RWPE2 (cell line): ENCODE results near the gene SSRP1.

ENCODE experiments used
- ATAC-seq: fragments of 200-7000 bp; cut with Tn5 transposase; 3 replicates; pipeline ENCODE4 v1.9.1; 2021; ENCODE audit warnings: low read depth
- DNase-seq: peaks from one replicate; pipeline ENCODE4 v3.0.0-alpha.2; 2020; ENCODE audit warnings: low spot score
- H3K27ac ChIP-seq: fragments of 450-650 bp; 2 replicates; pipeline ENCODE4 v1.5.1; 2017; ENCODE audit warnings: mild to moderate bottlenecking; ENCODE audit not compliant: poor library complexity, severe bottlenecking
- H3K27me3 ChIP-seq: fragments of 250-450 bp; sonication (Bioruptor Pico); 2 replicates; pipeline ENCODE4 v1.5.1; 2021; ENCODE audit warnings: mild to moderate bottlenecking, moderate library complexity; ENCODE audit not compliant: insufficient read depth, poor library complexity, severe bottlenecking
- H3K36me3 ChIP-seq: fragments of 250-450 bp; sonication (Bioruptor Pico); 2 replicates; pipeline ENCODE4 v1.5.1; 2020; ENCODE audit warnings: low read depth, mild to moderate bottlenecking, moderate library complexity
- H3K4me1 ChIP-seq: fragments of 250-450 bp; sonication (Bioruptor Pico); 2 replicates; pipeline ENCODE4 v1.5.1; 2021; ENCODE audit warnings: mild to moderate bottlenecking, moderate library complexity; ENCODE audit not compliant: insufficient read depth, poor library complexity, severe bottlenecking
- H3K4me3 ChIP-seq: fragments of 250-450 bp; sonication (Bioruptor Pico); 2 replicates; pipeline ENCODE4 v1.5.1; 2021; ENCODE audit warnings: mild to moderate bottlenecking, moderate library complexity; ENCODE audit not compliant: severe bottlenecking
- H3K9me3 ChIP-seq: fragments of 250-450 bp; sonication (Bioruptor Pico); 2 replicates; pipeline ENCODE4 v1.5.1; 2021; ENCODE audit warnings: mild to moderate bottlenecking, moderate library complexity; ENCODE audit not compliant: severe bottlenecking
- CTCF ChIP-seq: fragments of 450-650 bp; IDR thresholded peaks from one replicate; pipeline ENCODE4 v1.5.1; 2017; ENCODE audit warnings: mild to moderate bottlenecking, moderate library complexity; ENCODE audit not compliant: poor library complexity, severe bottlenecking

The SSRP1 gene

GRCh38 chr11:57357310-57357709 lies 21.6 kb upstream of the SSRP1 start:
- DNase-seq (no peak), ATAC-seq (no peak)
- Histone ChIP-seq H3K4me1 (no peaks in the 10 kb centered on the region), H3K9me3 (no peaks in the 10 kb centered on the region), H3K36me3 (no peaks in the 10 kb centered on the region), H3K27me3 (no peaks in the 10 kb centered on the region), H3K4me3 (no peak overlapping the region), H3K27ac (no peak overlapping the region)
- no peak for TF ChIP-seq CTCF

- ATAC-seq (no peak), DNase-seq (no peak)
- TF ChIP-seq CTCF, result no peak
- Histone ChIP-seq H3K27ac (no peak overlapping the region), H3K9me3 (no peaks in the 10 kb centered on the region), H3K27me3 (no peaks in the 10 kb centered on the region), H3K36me3 (no peaks in the 10 kb centered on the region), H3K4me3 (no peak overlapping the region), H3K4me1 (no peaks in the 10 kb centered on the region)
Measured at GRCh38 chr11:57356268-57356667, 20.6 kb upstream of the SSRP1 start.

GRCh38 chr11:57354699-57355098 lies 19.0 kb upstream of the SSRP1 start:
- H3K27me3 ChIP-seq, result no peaks in the 10 kb centered on the region
- H3K36me3 ChIP-seq, result no peaks in the 10 kb centered on the region
- H3K4me3 ChIP-seq, result no peak overlapping the region
- no peaks in the 10 kb centered on the region for H3K4me1 ChIP-seq
- H3K9me3 ChIP-seq, result no peaks in the 10 kb centered on the region
- ATAC-seq (no peak), DNase-seq (no peak)
- no peak for TF ChIP-seq CTCF
- no peak overlapping the region for H3K27ac ChIP-seq

- Histone ChIP-seq H3K36me3 (no peaks in the 10 kb centered on the region), H3K27me3 (no peaks in the 10 kb centered on the region), H3K9me3 (no peaks in the 10 kb centered on the region), H3K4me3 (no peak overlapping the region), H3K27ac (no peak overlapping the region), H3K4me1 (no peaks in the 10 kb centered on the region)
- TF ChIP-seq CTCF, result no peak
- no peak for DNase-seq
- ATAC-seq, result no peak
Measured at GRCh38 chr11:57353852-57354251, 18.2 kb upstream of the SSRP1 start.

GRCh38 chr11:57353446-57353845 lies 17.8 kb upstream of the SSRP1 start:
- H3K36me3 ChIP-seq, result no peaks in the 10 kb centered on the region
- no peaks in the 10 kb centered on the region for H3K4me1 ChIP-seq
- no peak overlapping the region for H3K4me3 ChIP-seq
- TF ChIP-seq CTCF, result no peak
- H3K27ac ChIP-seq, result no peak overlapping the region
- H3K9me3 ChIP-seq, result no peaks in the 10 kb centered on the region
- H3K27me3 ChIP-seq, result no peaks in the 10 kb centered on the region
- ATAC-seq, result no peak
- DNase-seq, result no peak
